HUES6 (cell line): Measurements from ENCODE around the gene GPA33.

Source experiments
- H3K27ac ChIP-seq: 2 replicates; pipeline ENCODE4 v1.7.0; 2013; ENCODE audit warnings: low read depth, mild to moderate bottlenecking, low read length, inconsistent platforms
- H3K27me3 ChIP-seq: 2 replicates; pipeline ENCODE4 v1.6.1; 2013; ENCODE audit warnings: low read length; ENCODE audit not compliant: control insufficient read depth, insufficient read depth
- H3K36me3 ChIP-seq: 2 replicates; pipeline ENCODE4 v1.6.1; 2013; ENCODE audit warnings: low read length; ENCODE audit not compliant: control insufficient read depth, insufficient read depth
- H3K4me1 ChIP-seq: 2 replicates; pipeline ENCODE4 v1.6.1; 2013; ENCODE audit warnings: low read length; ENCODE audit not compliant: control insufficient read depth, insufficient read depth
- H3K4me3 ChIP-seq: 2 replicates; pipeline ENCODE4 v1.5.1; 2013; ENCODE audit warnings: low read depth, low read length
- H3K9ac ChIP-seq: one replicate; pipeline ENCODE4 v1.6.1; 2013; ENCODE audit warnings: mild to moderate bottlenecking, low read length
- H3K9me3 ChIP-seq: 2 replicates; pipeline ENCODE4 v1.6.1; 2013; ENCODE audit warnings: low read depth, low read length; ENCODE audit not compliant: control insufficient read depth, insufficient read depth

GPA33 gene

GRCh38 chr1:167090314-167090942 is at the start of gene GPA33:
Gene GPA33, minus strand, starts transcription at chr1:167090377. Its CDS starts 90 bp downstream, at chr1:167090287.
- no peak within 1 kb of the TSS for H3K27ac ChIP-seq
- H3K9ac ChIP-seq, result no peak within 1 kb of the TSS
- H3K36me3 ChIP-seq, result no peaks in the 10 kb centered on the region
- no peaks in the 10 kb centered on the region for H3K27me3 ChIP-seq
- H3K4me1 ChIP-seq, result peaks cover 13% of the 10 kb centered on the region
- H3K4me3 ChIP-seq, result no peak within 1 kb of the TSS
- peaks cover 2% of the 10 kb centered on the region; the same call in 1 of the 2 replicates for H3K9me3 ChIP-seq

- Histone ChIP-seq H3K36me3 (no peaks in the 10 kb centered on the region), H3K4me1 (peaks cover 37% of the 10 kb centered on the region), H3K9ac (no peak overlapping the region), H3K4me3 (no peak overlapping the region), H3K9me3 (no peaks in the 10 kb centered on the region), H3K27ac (no peak overlapping the region), H3K27me3 (no peaks in the 10 kb centered on the region)
Observed at GRCh38 chr1:167138703-167139102, 48.5 kb upstream of the GPA33 start.

DNA sequence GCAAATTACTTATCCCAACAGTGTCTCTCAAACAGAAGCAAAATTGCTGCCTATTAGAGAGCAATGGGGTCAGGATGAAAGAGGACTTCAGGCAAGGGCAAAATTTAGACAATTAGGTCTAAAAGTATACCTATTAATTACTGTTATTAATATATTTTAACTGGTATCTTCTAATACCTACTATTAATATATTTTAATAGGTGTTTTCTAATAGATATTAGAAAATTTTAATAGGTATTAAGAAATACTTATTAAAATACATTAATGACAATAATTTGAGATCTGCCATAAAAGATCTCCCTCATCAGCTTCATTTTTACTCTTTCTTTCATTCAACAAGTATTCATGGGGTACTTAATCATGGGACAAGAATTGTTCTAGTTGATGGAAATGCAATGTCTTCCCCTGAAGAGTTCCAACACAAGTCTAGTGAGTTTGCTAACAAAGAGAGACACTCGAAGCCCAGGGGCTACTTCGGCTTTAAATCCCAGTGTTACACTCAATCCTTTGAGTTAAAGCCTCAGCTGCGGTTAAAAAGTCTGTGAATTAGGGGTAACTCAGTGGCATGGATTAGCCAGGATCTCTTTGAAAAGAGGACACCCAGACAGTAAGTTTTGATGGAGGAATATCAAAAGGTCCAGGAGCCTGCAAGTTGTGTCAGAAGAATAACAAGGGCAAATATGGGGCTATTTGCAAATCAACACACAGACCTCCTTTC is 47.8 kb upstream of the GPA33 start:
- no peaks in the 10 kb centered on the region for H3K9me3 ChIP-seq
- no peak overlapping the region for H3K4me3 ChIP-seq
- no peaks in the 10 kb centered on the region for H3K36me3 ChIP-seq
- no peak overlapping the region for H3K27ac ChIP-seq
- peaks cover 37% of the 10 kb centered on the region for H3K4me1 ChIP-seq
- H3K27me3 ChIP-seq, result no peaks in the 10 kb centered on the region
- no peak overlapping the region for H3K9ac ChIP-seq

- no peaks in the 10 kb centered on the region for H3K36me3 ChIP-seq
- no peak overlapping the region for H3K9ac ChIP-seq
- peaks cover 37% of the 10 kb centered on the region for H3K4me1 ChIP-seq
- H3K27me3 ChIP-seq, result no peaks in the 10 kb centered on the region
- H3K27ac ChIP-seq, result no peak overlapping the region
- H3K4me3 ChIP-seq, result no peak overlapping the region
- H3K9me3 ChIP-seq, result no peaks in the 10 kb centered on the region
Observed at GRCh38 chr1:167137332-167137781, 47.2 kb upstream of the GPA33 start.

DNA sequence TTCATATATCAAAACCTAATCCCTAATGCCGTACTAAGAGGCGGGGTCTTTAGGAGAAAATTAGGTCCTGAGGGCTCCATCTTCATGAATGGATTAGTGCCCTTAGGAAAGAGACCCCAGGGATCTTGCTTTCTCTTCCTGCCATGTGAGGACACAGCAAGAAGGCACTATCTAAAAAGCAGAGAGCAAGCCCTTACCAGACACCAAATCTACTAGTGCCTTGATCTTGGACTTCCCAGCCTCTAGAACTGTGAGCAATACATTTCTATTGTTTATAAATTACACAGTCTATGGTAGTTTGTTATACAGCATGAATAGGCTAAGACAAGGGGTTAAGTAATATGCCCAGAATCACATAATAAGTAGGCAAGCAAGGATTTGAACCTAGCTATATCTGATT is 46.6 kb upstream of the GPA33 start:
- Histone ChIP-seq H3K27me3 (no peaks in the 10 kb centered on the region), H3K4me3 (no peak overlapping the region), H3K27ac (0 out of 2 replicates have a peak overlapping the region, but pooled peaks have one; percentile 16), H3K9me3 (no peaks in the 10 kb centered on the region), H3K36me3 (no peaks in the 10 kb centered on the region), H3K4me1 (peaks cover 37% of the 10 kb centered on the region), H3K9ac (no peak overlapping the region)

DNA sequence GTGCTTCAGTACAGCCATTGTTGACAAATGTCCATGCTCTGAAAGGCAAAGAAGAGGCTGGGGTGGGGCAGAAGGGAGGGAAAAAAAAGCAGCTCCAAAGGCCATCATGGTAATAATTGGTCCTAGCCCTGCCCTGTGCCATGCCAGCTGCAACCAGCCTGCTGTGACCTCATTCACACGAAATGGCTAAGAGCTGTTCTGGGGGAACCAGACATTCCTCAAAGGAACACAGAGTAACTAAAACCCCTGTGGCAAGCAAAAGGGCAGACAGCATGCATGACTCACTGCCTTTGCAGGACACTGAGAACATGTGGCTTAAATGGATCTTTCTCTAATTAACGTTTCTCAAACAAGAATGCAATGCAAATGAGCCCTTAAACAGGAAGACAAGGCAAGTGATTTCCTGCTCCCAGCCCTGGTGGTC is 46.0 kb upstream of the GPA33 start:
- no peaks in the 10 kb centered on the region for H3K9me3 ChIP-seq

GRCh38 chr1:167135281-167135840 is 45.2 kb upstream of the GPA33 start:
- Histone ChIP-seq H3K27me3 (no peaks in the 10 kb centered on the region), H3K27ac (no peak overlapping the region), H3K4me3 (no peak overlapping the region), H3K9ac (no peak overlapping the region), H3K36me3 (no peaks in the 10 kb centered on the region), H3K4me1 (peaks cover 37% of the 10 kb centered on the region), H3K9me3 (no peaks in the 10 kb centered on the region)

More for the DNA sequence above, 46.0 kb upstream of the GPA33 start:
- Histone ChIP-seq H3K9ac (no peak overlapping the region), H3K36me3 (no peaks in the 10 kb centered on the region), H3K4me3 (no peak overlapping the region), H3K27me3 (no peaks in the 10 kb centered on the region), H3K4me1 (peaks cover 37% of the 10 kb centered on the region), H3K27ac (0 out of 2 replicates have a peak overlapping the region, but pooled peaks have one; percentile 37)

- Histone ChIP-seq H3K9me3 (no peaks in the 10 kb centered on the region), H3K27me3 (no peaks in the 10 kb centered on the region), H3K36me3 (no peaks in the 10 kb centered on the region), H3K4me1 (peaks cover 18% of the 10 kb centered on the region), H3K27ac (no peak overlapping the region), H3K9ac (no peak overlapping the region), H3K4me3 (no peak overlapping the region)
Observed at GRCh38 chr1:167132301-167133010, 42.3 kb upstream of the GPA33 start.

GRCh38 chr1:167130829-167131510 is 40.8 kb upstream of the GPA33 start:
- no peaks in the 10 kb centered on the region for H3K27me3 ChIP-seq
- H3K4me3 ChIP-seq, result no peak overlapping the region
- H3K4me1 ChIP-seq, result peaks cover 9% of the 10 kb centered on the region
- no peak overlapping the region for H3K27ac ChIP-seq
- H3K9me3 ChIP-seq, result no peaks in the 10 kb centered on the region
- no peak overlapping the region for H3K9ac ChIP-seq
- no peaks in the 10 kb centered on the region for H3K36me3 ChIP-seq

- H3K9ac ChIP-seq, result no peak overlapping the region
- H3K27me3 ChIP-seq, result no peaks in the 10 kb centered on the region
- no peak overlapping the region for H3K27ac ChIP-seq
Observed at GRCh38 chr1:167128261-167129227, 38.4 kb upstream of the GPA33 start.

More at GRCh38 chr1:167128261-167129227, 38.4 kb upstream of the GPA33 start:
- no peaks in the 10 kb centered on the region for H3K4me1 ChIP-seq
- no peak overlapping the region for H3K4me3 ChIP-seq
- H3K9me3 ChIP-seq, result no peaks in the 10 kb centered on the region
- H3K36me3 ChIP-seq, result no peaks in the 10 kb centered on the region
